HCT116 (cell line): ENCODE measurements around the gene NSUN4. TPM values are rescaled to one million over a fixed set of nuclear protein-coding genes. Genes with fewer than 3 reads are reported as not detected.

ENCODE experiments used
- ATAC-seq: fragments of 200-7000 bp; cut with Tn5 transposase; 2 replicates; pipeline ENCODE4 v1.9.1; 2020; ENCODE audit warnings: mild to moderate bottlenecking, moderate library complexity
- BruUV-seq: library from RNA; stranded (reverse); fragments of 400-500 nt; replicated peaks from 2 replicates; lab custom pipeline; 2021; lab: Mats Ljungman, UMichigan
- CTCF ChIA-PET: fragments of 300-600 bp; sonication (Branson Sonifier 250); formaldehyde crosslinking; loops from one replicate; lab custom pipeline; 2021; ENCODE audit warnings: antibody characterized with exemption; lab: Charles Lee
- POLR2A ChIA-PET: fragments of 300-600, 350-600 bp; sonication (Branson Sonifier 250); formaldehyde crosslinking; loops from one replicate; lab custom pipeline; 2021; ENCODE audit warnings: antibody characterized with exemption; lab: Charles Lee
- RAD21 ChIA-PET, 2 experiments: fragments of 300-600 bp; sonication (Branson Sonifier 250); formaldehyde crosslinking; loops; one replicate each; lab custom pipeline; 2023; ENCODE audit warnings: low total read pairs in 2 of 2; ENCODE audit not compliant: uncharacterized antibody in 2 of 2, unreplicated experiment in 2 of 2, low non-redundant PET in 1 of 2; lab: Charles Lee
- DNase-seq: peaks from one replicate; pipeline ENCODE4 v3.0.0-alpha.2; 2010; ENCODE audit warnings: low read depth, low spot score
- H2AFZ ChIP-seq: fragments of 200-600 bp; shearing (Covaris generic), sonication (generic); 2 replicates; pipeline ENCODE4 v1.6.1; 2017; ENCODE audit warnings: low read depth, mixed run types, mixed read lengths, antibody characterized with exemption, low read length; ENCODE audit not compliant: poor library complexity, severe bottlenecking
- H3K27ac ChIP-seq: 2 replicates; pipeline ENCODE4 v1.5.1; 2012; ENCODE audit warnings: low read depth, low read length
- H3K27me3 ChIP-seq: fragments of 200-600 bp; sonication (generic); 2 replicates; pipeline ENCODE4 v1.6.1; 2016; ENCODE audit warnings: mixed run types, low read length, mixed read lengths; ENCODE audit not compliant: insufficient read depth
- H3K36me3 ChIP-seq, 2 experiments: fragments of 200-500 bp in 1 of 2; fragments of 200-600 bp in 1 of 2; sonication (Bioruptor generic) in 1 of 2; sonication (generic) in 1 of 2; 2 replicates each; pipeline versions ENCODE4 v1.5.1 to v1.6.1; 2014 to 2016; ENCODE audit warnings: low read length in 2 of 2, inconsistent platforms in 1 of 2, mixed read lengths in 1 of 2, mixed run types in 1 of 2; ENCODE audit not compliant: insufficient read depth in 2 of 2, control insufficient read depth in 1 of 2
- H3K4me1 ChIP-seq, 2 experiments: fragments of 200-600 bp in 1 of 2; sonication (generic) in 1 of 2; 2 replicates each; pipeline versions ENCODE4 v1.5.1 to v1.6.1; 2012 to 2017; ENCODE audit warnings: low read length in 2 of 2, inconsistent platforms in 1 of 2, mild to moderate bottlenecking in 1 of 2, mixed read lengths in 1 of 2, mixed run types in 1 of 2, moderate library complexity in 1 of 2; ENCODE audit not compliant: insufficient read depth in 2 of 2, control insufficient read depth in 1 of 2
- H3K4me2 ChIP-seq: fragments of 200-600 bp; sonication (generic); 2 replicates; pipeline ENCODE4 v1.6.1; 2017; ENCODE audit warnings: mixed run types, low read length, mixed read lengths
- H3K4me3 ChIP-seq, 2 experiments: fragments of 200-600 bp in 1 of 2; sonication (generic) in 1 of 2; replicated peaks in 1 of 2; 2 replicates each; pipeline ENCODE4 v1.5.1; 2011 to 2016; ENCODE audit warnings: low read length in 2 of 2, control low read depth in 1 of 2, low read depth in 1 of 2, mild to moderate bottlenecking in 1 of 2, mixed read lengths in 1 of 2, mixed run types in 1 of 2
- H3K79me2 ChIP-seq: fragments of 200-600 bp; sonication (generic); 2 replicates; pipeline ENCODE4 v1.6.1; 2017; ENCODE audit warnings: mild to moderate bottlenecking, mixed run types, low read length, moderate library complexity, mixed read lengths; ENCODE audit not compliant: insufficient read depth
- H3K9ac ChIP-seq: fragments of 200-600 bp; sonication (generic); 2 replicates; pipeline ENCODE4 v1.6.1; 2016; ENCODE audit warnings: low read length, mixed read lengths
- H3K9me2 ChIP-seq: fragments of 200-600 bp; sonication (generic), shearing (Covaris generic); 2 replicates; pipeline ENCODE4 v1.6.1; 2017; ENCODE audit warnings: mixed run types, mild to moderate bottlenecking, moderate library complexity; ENCODE audit not compliant: insufficient read depth
- H3K9me3 ChIP-seq, 2 experiments: fragments of 200-500 bp in 1 of 2; fragments of 200-600 bp in 1 of 2; sonication (Bioruptor generic) in 1 of 2; sonication (generic) in 1 of 2; 2 replicates each; pipeline ENCODE4 v1.6.1; 2014 to 2017; ENCODE audit warnings: low read length in 2 of 2, mixed read lengths in 2 of 2, inconsistent platforms in 1 of 2, low read depth in 1 of 2, mild to moderate bottlenecking in 1 of 2, mixed run types in 1 of 2, moderate library complexity in 1 of 2; ENCODE audit not compliant: control insufficient read depth in 1 of 2, insufficient read depth in 1 of 2
- H4K20me1 ChIP-seq: fragments of 200-600 bp; sonication (generic), shearing (Covaris generic); 2 replicates; pipeline ENCODE4 v1.6.1; 2017; ENCODE audit warnings: mixed run types, mild to moderate bottlenecking, moderate library complexity; ENCODE audit not compliant: insufficient read depth
- EGR1 ChIP-seq: IDR thresholded peaks from 2 replicates; pipeline ENCODE4 v1.6.1; 2012; ENCODE audit warnings: low read depth
- JUND ChIP-seq: IDR thresholded peaks from 2 replicates; pipeline ENCODE4 v1.6.1; 2012
- POLR2AphosphoS5 ChIP-seq: IDR thresholded peaks from 2 replicates; pipeline ENCODE4 v1.6.1; 2011; ENCODE audit warnings: mild to moderate bottlenecking, low read depth, low read length, moderate library complexity
- RAD21 ChIP-seq: IDR thresholded peaks from 2 replicates; pipeline ENCODE4 v1.6.1; 2012; ENCODE audit warnings: low read depth, mild to moderate bottlenecking
- SIN3A ChIP-seq: IDR thresholded peaks from 2 replicates; pipeline ENCODE4 v1.6.1; 2012; ENCODE audit warnings: low read depth
- TCF7L2 ChIP-seq: IDR thresholded peaks from 2 replicates; pipeline ENCODE4 v1.7.0; 2011; ENCODE audit warnings: borderline replicate concordance, inconsistent platforms; ENCODE audit not compliant: insufficient read depth, insufficient read length; ENCODE audit errors: extremely low read depth
- YY1 ChIP-seq: IDR thresholded peaks from 2 replicates; pipeline ENCODE4 v1.6.1; 2011; ENCODE audit warnings: low read length, low read depth, moderate library complexity, mild to moderate bottlenecking; ENCODE audit not compliant: insufficient replicate concordance; ENCODE audit errors: extremely low read depth
- ZNF274 ChIP-seq: fragments of 200-500 bp; sonication (Bioruptor generic); IDR thresholded peaks from 2 replicates; pipeline ENCODE4 v1.6.1; 2014; ENCODE audit warnings: mild to moderate bottlenecking, low read depth, low read length, inconsistent platforms
- intact Hi-C: fragments of 100-400 bp; cut with micrococcal nuclease; formaldehyde crosslinking; loops from 2 replicates; pipeline ENCODE4 v1.10.0; 2022
- total RNA-seq: library from RNA; stranded (reverse); gene quantifications from one replicate; pipeline ENCODE4 v1.2.1, GENCODE V29; 2021; ENCODE audit not compliant: unreplicated experiment
- TF ChIP-seq, protein P1 (sequence below): IDR thresholded peaks from 2 replicates; pipeline ENCODE4 v1.6.1; 2011; ENCODE audit warnings: mild to moderate bottlenecking, low read length, moderate library complexity; ENCODE audit not compliant: insufficient replicate concordance; ENCODE audit errors: extremely low read depth
- TF ChIP-seq, protein P2 (sequence below), 3 experiments: fragments of 200-600 bp in 1 of 3; sonication (generic) in 1 of 3; IDR thresholded peaks in 2 of 3; conservative IDR thresholded peaks in 1 of 3; 2 replicates each; pipeline ENCODE4 v1.5.1; 2012 to 2017; ENCODE audit warnings: low read depth in 2 of 3, low read length in 2 of 3, antibody characterized with exemption in 1 of 3, borderline replicate concordance in 1 of 3, control low read depth in 1 of 3, mild to moderate bottlenecking in 1 of 3, mixed read lengths in 1 of 3, mixed run types in 1 of 3, moderate library complexity in 1 of 3; ENCODE audit not compliant: insufficient read depth in 1 of 3
- TF ChIP-seq, protein P3 (sequence below): IDR thresholded peaks from 2 replicates; pipeline ENCODE4 v1.6.1; 2012

The NSUN4 gene
- total RNA-seq, 1 experiment from 2014 or later, result 27.8 TPM

DNA sequence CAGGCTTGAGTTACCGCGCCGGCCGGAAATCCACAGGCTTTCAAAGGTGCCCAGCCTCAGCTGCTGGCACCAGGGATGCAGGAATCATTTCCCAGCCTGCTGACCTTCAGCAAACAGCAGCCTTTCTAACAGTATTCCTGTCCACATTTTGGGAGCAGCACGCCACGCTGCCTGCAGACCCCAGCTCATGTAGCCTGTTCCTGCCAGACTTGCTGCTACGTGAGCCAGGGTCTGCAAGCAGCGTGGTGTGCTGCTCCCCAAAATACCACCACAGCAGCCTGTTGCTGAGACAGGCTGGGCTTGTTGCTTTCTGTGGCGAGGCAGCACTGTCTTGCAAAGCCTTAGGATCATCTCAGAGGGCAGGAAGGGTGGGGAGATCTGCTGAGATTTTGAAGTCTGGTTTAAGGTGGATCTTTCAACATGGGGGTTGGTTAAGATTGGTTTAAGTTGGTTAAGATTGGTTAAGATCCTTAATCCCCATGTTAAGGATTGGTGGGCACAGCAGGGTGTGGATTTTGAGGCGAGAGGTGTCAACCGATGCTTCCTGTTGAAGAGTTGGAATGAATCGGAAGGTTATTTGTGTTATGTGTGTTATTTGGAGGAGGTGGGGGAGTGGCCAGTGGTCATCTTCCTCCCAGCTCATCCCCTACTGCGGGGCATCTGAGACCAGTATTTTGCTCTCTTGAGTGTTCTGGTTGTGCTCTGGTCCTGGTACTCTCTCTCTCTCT, 66.4 kb downstream of the NSUN4 start:
- Histone ChIP-seq H3K9ac (no peak overlapping the region), H3K9me3 (no peaks in the 10 kb centered on the region), H3K36me3 (0 out of 4 replicates have a peak, but pooled peaks cover 0 to 5% of the 10 kb centered on the region in 2 experiments), H3K79me2 (no peaks in the 10 kb centered on the region), H3K9me2 (no peaks in the 10 kb centered on the region), H3K4me3 (no peak overlapping the region), H3K4me2 (no peak overlapping the region), H4K20me1 (no peaks in the 10 kb centered on the region), H3K27ac (no peak overlapping the region), H2AFZ (no peak overlapping the region), H3K27me3 (no peaks in the 10 kb centered on the region), H3K4me1 (peaks cover under 1 to 8% of the 10 kb centered on the region in 2 experiments; a peak in 2 of 4 replicates)
- RAD21 ChIA-PET, result interaction anchor here in 1 of 2 experiments (0.7 kb wide), 1 partner anchor 124 kb away, joined by 3 read pairs; no protein-coding TSS in a partner anchor
- CTCF ChIA-PET, result interaction anchor here (0.7 to 1.0 kb wide), 8 partner anchors 21 to 1589 kb away, joined by 3 to 6 read pairs (median 3); a partner anchor contains a TSS
- intact Hi-C loops, result loop anchor here (1.0 kb wide), 2 partner anchors 70 to 121 kb away; no protein-coding TSS in a partner anchor
- no peak for DNase-seq
- POLR2A ChIA-PET, result interaction anchor here (0.6 kb wide), 1 partner anchor 46 kb away, joined by 3 read pairs; no protein-coding TSS in a partner anchor
- TF ChIP-seq ZNF274 (no peak), EGR1 (no peak), YY1 (no peak), SIN3A (no peak), POLR2AphosphoS5 (no peak), JUND (no peak), TCF7L2 (no peak), RAD21 (no peak)
- TF ChIP-seq, protein P1, sequence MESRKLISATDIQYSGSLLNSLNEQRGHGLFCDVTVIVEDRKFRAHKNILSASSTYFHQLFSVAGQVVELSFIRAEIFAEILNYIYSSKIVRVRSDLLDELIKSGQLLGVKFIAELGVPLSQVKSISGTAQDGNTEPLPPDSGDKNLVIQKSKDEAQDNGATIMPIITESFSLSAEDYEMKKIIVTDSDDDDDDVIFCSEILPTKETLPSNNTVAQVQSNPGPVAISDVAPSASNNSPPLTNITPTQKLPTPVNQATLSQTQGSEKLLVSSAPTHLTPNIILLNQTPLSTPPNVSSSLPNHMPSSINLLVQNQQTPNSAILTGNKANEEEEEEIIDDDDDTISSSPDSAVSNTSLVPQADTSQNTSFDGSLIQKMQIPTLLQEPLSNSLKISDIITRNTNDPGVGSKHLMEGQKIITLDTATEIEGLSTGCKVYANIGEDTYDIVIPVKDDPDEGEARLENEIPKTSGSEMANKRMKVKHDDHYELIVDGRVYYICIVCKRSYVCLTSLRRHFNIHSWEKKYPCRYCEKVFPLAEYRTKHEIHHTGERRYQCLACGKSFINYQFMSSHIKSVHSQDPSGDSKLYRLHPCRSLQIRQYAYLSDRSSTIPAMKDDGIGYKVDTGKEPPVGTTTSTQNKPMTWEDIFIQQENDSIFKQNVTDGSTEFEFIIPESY, result no peak
- TF ChIP-seq, protein P2, sequence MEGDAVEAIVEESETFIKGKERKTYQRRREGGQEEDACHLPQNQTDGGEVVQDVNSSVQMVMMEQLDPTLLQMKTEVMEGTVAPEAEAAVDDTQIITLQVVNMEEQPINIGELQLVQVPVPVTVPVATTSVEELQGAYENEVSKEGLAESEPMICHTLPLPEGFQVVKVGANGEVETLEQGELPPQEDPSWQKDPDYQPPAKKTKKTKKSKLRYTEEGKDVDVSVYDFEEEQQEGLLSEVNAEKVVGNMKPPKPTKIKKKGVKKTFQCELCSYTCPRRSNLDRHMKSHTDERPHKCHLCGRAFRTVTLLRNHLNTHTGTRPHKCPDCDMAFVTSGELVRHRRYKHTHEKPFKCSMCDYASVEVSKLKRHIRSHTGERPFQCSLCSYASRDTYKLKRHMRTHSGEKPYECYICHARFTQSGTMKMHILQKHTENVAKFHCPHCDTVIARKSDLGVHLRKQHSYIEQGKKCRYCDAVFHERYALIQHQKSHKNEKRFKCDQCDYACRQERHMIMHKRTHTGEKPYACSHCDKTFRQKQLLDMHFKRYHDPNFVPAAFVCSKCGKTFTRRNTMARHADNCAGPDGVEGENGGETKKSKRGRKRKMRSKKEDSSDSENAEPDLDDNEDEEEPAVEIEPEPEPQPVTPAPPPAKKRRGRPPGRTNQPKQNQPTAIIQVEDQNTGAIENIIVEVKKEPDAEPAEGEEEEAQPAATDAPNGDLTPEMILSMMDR (IDR thresholded peaks at IDR 0.05 in 2 of 3, conservative IDR thresholded peaks at IDR 0.05 in 1 of 3; ENCODE audit: borderline replicate concordance in 1 of 3, insufficient read depth in 1 of 3, low read depth in 2 of 3, low read length in 2 of 3), result no peak
- TF ChIP-seq, protein P3, sequence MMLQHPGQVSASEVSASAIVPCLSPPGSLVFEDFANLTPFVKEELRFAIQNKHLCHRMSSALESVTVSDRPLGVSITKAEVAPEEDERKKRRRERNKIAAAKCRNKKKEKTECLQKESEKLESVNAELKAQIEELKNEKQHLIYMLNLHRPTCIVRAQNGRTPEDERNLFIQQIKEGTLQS, result no peak
- no peak for ATAC-seq
- no TSS peak for BruUV-seq
